NCI-H1930 (cell line): ENCODE measurements around the gene TMEM120B.
"Not testable (repeated sequence)": the region's sequence is repeated elsewhere in the genome, so short reads cannot be mapped to it uniquely, and the experiment has no call there.

Experiments used
- DNase-seq, 2 experiments: peaks; one replicate each; lab custom pipeline; 2025; lab: John Stamatoyannopoulos, UW

The TMEM120B gene

DNA sequence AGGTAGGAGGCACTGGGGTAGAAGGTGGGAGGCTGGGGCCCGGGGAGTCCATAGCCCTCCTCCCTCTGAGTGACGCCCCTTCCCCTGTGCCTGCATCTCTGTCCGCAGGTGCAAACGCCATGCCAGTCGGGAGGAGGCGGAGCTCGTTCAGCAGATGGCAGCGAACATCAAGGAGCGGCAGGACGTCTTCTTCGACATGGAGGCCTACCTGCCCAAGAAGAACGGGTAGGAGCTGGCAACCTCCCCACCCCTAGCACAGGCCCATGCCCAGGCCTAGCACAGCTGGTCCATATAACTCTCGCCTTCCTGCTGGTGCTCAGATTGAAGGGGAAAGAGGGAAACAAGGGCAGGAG is 35.6 kb downstream of the TMEM120B start:
- DNase-seq: peak in 1 of 2 experiments; percentile 5

DNA sequence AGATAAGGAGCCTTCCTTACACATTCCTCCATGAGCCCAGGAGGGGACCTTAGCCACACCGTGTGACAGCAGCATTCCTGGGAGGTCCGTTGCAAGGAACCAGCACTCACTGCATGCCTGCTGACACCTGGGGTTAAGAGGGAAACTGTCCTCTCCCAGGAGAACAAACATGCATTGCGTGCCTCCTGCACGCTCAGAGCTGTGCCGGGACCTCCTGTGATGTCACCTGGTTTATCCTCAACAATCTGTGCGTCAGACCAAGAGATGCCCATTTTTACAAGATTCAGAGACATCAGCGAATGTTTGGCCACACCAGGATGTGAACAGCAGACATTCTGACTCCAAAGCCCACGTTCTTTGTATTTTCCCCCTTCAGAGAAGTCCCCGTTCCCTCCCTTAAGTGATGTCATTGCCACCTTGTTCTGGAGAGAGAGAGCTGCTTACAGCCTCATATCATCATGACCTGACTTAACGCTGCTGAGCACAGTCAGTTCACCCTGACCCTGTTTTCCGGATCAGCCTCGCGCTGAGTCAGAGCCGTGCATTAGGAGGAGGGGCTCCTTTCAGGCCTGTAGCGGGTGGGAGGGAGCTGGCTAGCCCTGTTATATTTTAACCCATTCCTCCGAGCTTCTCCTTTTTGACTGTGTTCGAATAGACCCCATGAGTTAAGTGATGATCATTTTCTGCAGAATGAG is 36.2 kb downstream of the TMEM120B start:
- no peak for DNase-seq

DNA sequence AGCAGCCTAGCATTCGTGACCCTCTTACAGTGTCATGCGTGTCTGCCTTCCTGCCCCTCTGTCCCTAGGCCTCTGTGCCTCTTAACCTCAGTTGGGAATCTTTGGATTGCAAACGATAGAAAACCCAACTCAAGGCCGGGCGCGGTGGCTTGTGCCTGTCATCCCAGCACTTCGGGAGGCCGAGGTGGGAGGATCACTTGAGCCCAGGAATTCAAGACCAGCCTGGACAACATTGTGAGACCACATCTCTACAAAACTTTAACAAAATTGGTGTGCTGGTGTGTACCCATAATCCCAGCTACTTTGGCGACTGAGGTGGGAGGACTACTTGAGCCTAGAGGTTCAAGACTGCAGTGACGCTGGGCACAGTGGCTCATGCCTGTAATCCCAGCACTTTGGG is 36.7 kb downstream of the TMEM120B start:
- no peak for DNase-seq

- no peak for DNase-seq
Measured at GRCh38 chr12:121750507-121750955, 38.0 kb downstream of the TMEM120B start.

GRCh38 chr12:121751034-121751433 is 38.5 kb downstream of the TMEM120B start:
- DNase-seq: no peak

DNA sequence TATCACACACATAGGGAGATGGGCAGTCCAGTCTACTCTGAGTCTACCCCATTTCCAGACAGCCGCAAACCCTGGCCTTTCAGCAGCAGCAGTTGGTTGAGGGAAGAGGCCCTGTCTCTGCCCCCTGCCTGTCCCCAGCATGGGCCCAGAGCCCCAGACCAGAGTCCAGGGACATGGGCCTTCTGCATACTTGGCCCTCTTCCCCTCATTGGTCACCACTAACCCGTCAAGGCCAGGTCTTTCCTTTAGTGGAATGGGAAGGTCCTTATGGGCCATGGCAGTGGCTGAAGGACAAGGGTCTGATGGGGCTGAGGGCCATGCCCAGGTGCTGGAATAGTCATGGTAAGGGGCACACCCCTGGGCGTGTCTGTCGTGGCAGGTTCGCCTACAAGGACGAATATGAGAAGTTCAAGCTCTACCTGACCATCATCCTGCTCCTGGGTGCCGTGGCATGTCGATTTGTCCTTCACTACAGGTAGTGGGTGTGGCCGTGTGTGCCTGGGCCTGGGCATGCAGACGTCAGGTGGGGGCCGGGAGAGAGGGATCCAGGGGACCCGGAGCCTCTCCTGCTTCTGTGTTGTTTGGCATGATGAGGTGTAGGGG is 39.3 kb downstream of the TMEM120B start:
- DNase-seq: no peak

DNA sequence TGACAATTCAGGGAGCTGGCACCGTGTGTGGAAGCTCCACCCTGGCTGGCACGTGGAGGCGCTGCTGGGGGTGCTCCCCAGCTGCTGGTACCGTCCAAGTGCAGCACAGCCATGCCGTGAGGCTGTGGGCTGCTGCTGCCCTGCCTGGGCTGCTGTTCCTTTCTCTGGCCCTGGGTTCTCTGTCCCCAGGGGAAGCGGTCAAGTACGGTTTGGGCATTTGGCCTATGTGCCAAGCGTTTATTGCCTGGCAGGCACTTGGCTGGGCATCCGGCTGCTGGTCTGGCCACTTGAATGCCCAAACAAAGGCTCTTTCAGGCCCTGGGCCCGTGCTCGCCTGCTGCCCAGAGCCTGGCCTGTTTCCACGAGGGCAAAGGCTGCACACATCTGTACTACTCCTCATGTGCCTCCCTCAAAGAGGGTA is 41.3 kb downstream of the TMEM120B start:
- no peak for DNase-seq

DNA sequence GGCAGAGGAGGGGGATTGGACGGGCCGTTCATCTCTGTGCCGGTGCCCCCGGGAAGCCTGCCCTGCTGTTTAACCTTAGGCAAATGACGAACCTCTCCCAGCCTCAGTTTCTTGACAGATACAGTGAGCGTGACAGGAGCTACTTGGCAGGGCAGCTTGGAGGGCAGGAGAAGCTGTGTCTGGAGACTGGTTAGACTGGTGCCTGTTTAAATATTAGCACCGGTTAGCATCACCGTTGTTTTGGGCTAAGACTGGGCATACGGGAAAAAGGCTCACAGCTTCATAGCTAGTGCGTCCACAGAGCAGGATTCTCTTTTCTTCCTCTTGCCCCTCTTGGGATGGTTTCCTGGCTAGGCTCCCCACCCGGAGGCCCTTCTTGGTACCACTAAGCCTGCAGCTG is 42.3 kb downstream of the TMEM120B start:
- no peak for DNase-seq

DNA sequence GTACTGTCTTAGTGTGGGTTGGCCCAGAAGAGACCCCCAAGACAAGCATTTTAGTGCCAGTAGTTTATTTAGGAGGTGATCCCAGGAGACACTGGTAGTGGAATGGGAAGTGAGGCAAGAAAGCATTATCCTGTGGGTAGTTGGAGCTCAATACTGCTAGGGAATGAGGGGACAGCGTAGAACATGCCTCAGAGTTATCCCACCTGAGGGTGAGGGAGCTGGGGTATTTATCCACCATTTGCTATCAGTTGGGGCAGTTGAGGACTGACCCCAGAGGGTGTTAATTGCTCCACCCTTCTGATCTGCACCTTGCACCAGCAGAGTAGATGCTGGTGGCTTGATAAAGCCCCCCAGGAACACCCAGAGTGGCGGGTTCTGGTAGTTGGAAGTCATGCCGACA is 43.0 kb downstream of the TMEM120B start:
- no peak for DNase-seq

GRCh38 chr12:121758536-121758935 is 46.0 kb downstream of the TMEM120B start:
- DNase-seq: not testable (repeated sequence)

DNA sequence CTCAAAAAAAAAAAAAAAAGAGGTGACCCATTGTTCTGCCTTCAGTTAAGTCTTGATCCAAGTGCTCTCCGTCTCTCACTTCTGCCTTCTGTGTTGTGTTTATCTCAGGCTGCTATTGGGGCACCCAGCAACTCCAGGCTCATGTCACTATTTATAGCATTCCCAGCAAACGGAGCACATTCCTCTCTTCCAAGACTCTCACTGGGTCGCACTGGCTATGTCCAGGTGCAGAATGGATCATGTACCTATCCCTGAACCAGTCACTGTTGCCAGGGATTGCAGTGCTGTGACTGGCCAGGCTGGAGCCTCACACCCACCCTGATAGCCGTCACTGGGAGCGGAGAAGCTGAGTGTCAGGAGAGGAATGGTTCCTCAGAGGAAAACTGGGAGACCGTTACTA is 49.7 kb downstream of the TMEM120B start:
- DNase-seq: no peak

DNA sequence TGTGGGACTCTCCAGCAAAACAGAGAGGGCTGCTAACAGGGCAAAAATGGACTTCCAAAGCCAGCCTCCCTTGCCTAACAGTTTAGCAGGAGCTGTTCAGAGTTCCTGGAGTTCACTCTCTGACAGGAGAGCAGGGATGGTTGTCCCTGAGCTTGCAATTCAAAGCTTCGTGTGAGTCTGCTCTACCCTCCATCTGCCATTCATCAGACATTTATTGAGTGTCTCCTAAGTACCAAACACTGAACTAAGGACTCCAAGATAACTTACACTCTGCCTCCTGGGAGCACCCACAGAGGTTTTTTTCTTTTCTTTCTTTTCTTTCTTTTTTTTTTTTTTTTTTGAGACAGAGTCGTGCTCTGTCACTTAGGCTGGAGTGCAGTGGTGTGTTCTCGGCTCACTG is 52.3 kb downstream of the TMEM120B start:
- DNase-seq: no peak

- DNase-seq: no peak
Measured at GRCh38 chr12:121765573-121765972, 53.0 kb downstream of the TMEM120B start.

- no peak for DNase-seq
Measured at GRCh38 chr12:121766290-121767039, 53.9 kb downstream of the TMEM120B start.

- DNase-seq: no peak
Measured at GRCh38 chr12:121767525-121768016, 55.0 kb downstream of the TMEM120B start.

GRCh38 chr12:121769297-121769830 is 56.8 kb downstream of the TMEM120B start:
- DNase-seq: no peak

- no peak for DNase-seq
Measured at GRCh38 chr12:121769831-121770301, 57.3 kb downstream of the TMEM120B start.

- no peak for DNase-seq
Measured at GRCh38 chr12:121770388-121770787, 57.8 kb downstream of the TMEM120B start.

- no peak for DNase-seq
Measured at GRCh38 chr12:121770813-121771625, 58.5 kb downstream of the TMEM120B start.

GRCh38 chr12:121773011-121773777 is 60.6 kb downstream of the TMEM120B start:
- peak in 1 of 2 experiments; percentile 15 for DNase-seq

DNA sequence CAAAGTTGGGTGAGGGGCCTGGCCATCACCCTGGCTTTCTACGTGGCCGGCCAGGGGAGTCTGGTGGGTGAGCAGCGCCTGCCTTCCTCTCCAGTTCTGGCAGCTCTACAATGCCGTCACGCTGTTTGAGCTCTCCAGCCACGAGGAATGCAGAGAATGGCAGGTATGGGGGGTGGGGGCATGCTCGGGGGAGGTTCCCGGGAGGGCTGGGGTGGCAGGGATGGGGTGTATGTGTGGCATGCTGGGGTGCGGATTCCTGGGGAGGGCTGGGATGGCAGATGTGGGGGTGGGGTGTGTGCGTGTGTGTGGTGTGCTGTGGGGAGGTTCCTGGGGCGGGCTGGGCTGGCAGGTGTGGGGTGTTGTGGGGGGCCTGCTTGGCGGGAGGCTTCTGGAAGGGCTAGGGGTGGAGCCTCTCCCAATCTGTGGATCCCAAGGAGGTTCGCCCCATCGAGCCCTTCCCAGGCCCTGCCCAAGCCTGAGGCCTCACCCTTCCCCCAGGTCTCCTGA is 62.5 kb downstream of the TMEM120B start:
- no peak for DNase-seq
